ENCODE data around the gene AGMAT. TPM values are rescaled to one million over a fixed set of nuclear protein-coding genes. Genes with fewer than 3 reads are reported as not detected.

The AGMAT gene
- total and polyA plus RNA-seq, 2 of the 13 experiments (the other 11 are each of a cell fraction or from before 2014, with no cell fraction given) = 59.1 to 174 TPM

DNA sequence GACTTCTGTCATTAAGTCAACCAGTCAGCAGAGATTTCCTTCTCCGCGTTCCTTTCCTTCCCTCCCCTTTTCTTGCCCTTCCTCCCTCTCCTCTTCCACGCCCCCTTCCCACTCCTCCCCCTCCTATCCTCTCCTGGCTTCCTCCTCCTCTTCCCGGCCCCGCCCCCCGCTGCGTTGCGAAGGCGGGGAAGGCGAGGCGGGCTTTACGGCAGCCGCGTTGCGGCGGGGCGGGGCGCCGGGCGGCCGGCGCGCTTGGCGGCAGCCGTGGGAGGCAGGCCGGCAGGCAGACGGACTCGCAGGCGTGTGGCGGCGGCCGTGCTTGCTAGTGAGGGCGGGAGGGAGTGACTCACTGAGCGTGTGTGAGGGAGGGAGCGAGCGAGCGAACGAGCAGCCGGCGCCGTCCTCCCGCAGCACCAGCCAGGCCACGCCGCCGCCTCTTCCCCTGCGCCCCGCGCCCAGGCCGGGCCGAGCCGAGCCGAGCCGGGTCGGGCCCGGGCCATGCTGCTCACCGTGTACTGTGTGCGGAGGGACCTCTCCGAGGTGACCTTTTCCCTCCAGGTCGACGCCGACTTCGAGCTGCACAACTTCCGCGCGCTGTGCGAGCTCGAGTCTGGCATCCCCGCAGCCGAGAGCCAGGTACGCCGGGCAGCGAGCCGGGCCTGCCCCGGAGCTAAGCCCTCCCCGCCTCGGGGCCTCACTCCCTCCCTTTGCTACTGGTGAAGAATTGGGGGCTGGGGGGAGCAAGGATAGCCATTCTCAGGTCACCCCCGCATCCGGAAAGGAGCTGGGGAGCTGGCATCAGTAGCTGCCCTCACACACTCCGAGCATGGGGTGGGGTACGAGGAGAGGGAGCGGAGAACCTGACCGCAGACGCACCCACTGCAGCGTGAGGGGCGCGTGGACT, 32.6 kb upstream of the AGMAT start, which contains the start of gene DDI2 (continued):
- TF ChIP-seq ZSCAN20 (CRISPR knock-in tag; IDR thresholded peaks at IDR 0.05; ENCODE audit: borderline replicate concordance) (peak; percentile 58; the same call in 1 of the 2 replicates), ZNF234 (CRISPR knock-in tag; conservative IDR thresholded peaks at IDR 0.05) (no peak), SP5 (CRISPR knock-in tag; IDR thresholded peaks at IDR 0.05; ENCODE audit: borderline replicate concordance, low read depth) (peak; percentile 69), ZKSCAN1 (IDR thresholded peaks at IDR 0.05; ENCODE audit: low read length) (no peak), NCOR1 (IDR thresholded peaks at IDR 0.05; ENCODE audit: borderline replicate concordance, low read length) (no peak; the same call in 1 of the 2 replicates), NR1H2 (CRISPR knock-in tag; IDR thresholded peaks at IDR 0.05; ENCODE audit: borderline replicate concordance, low read depth) (no peak), ZNF879 (CRISPR knock-in tag; IDR thresholded peaks at IDR 0.05) (no peak), ASH2L (IDR thresholded peaks at IDR 0.05; ENCODE audit: insufficient read length, low read depth, low read length) (peak; percentile 63), NR2F6 (IDR thresholded peaks at IDR 0.05) (no peak), NR2F6 (CRISPR knock-in tag; IDR thresholded peaks at IDR 0.05) (no peak), ESRRA (CRISPR knock-in tag; IDR thresholded peaks at IDR 0.05; ENCODE audit: low read depth) (0 out of 2 replicates have a peak, but pooled peaks have one; percentile 49), ZNF816 (CRISPR knock-in tag; IDR thresholded peaks at IDR 0.05; ENCODE audit: borderline replicate concordance) (no peak), MED1 (CRISPR knock-in tag; IDR thresholded peaks at IDR 0.05) (peak; percentile 57), CEBPG (CRISPR knock-in tag; IDR thresholded peaks at IDR 0.05) (no peak), ATF7 (IDR thresholded peaks at IDR 0.05) (no peak), ATF7 (CRISPR knock-in tag; IDR thresholded peaks at IDR 0.05) (no peak), HMG20A (CRISPR knock-in tag; IDR thresholded peaks at IDR 0.05; ENCODE audit: borderline replicate concordance) (no peak), ZNF510 (CRISPR knock-in tag; IDR thresholded peaks at IDR 0.05; ENCODE audit: low read depth) (no peak), HOXA3 (CRISPR knock-in tag; IDR thresholded peaks at IDR 0.05) (peak; percentile 76), SPEN (CRISPR knock-in tag; IDR thresholded peaks at IDR 0.05; ENCODE audit: low read depth) (peak; percentile 84)
- TF ChIP-seq, protein P1, sequence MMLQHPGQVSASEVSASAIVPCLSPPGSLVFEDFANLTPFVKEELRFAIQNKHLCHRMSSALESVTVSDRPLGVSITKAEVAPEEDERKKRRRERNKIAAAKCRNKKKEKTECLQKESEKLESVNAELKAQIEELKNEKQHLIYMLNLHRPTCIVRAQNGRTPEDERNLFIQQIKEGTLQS (CRISPR knock-in tag; IDR thresholded peaks at IDR 0.05) = peak; percentile 49; the same call in 1 of the 2 replicates
- TF ChIP-seq, protein P2, sequence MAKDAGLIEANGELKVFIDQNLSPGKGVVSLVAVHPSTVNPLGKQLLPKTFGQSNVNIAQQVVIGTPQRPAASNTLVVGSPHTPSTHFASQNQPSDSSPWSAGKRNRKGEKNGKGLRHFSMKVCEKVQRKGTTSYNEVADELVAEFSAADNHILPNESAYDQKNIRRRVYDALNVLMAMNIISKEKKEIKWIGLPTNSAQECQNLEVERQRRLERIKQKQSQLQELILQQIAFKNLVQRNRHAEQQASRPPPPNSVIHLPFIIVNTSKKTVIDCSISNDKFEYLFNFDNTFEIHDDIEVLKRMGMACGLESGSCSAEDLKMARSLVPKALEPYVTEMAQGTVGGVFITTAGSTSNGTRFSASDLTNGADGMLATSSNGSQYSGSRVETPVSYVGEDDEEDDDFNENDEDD (CRISPR knock-in tag; IDR thresholded peaks at IDR 0.05; ENCODE audit: borderline replicate concordance) = peak; percentile 74; the same call in 1 of the 2 replicates
- TF ChIP-seq, protein P3, sequence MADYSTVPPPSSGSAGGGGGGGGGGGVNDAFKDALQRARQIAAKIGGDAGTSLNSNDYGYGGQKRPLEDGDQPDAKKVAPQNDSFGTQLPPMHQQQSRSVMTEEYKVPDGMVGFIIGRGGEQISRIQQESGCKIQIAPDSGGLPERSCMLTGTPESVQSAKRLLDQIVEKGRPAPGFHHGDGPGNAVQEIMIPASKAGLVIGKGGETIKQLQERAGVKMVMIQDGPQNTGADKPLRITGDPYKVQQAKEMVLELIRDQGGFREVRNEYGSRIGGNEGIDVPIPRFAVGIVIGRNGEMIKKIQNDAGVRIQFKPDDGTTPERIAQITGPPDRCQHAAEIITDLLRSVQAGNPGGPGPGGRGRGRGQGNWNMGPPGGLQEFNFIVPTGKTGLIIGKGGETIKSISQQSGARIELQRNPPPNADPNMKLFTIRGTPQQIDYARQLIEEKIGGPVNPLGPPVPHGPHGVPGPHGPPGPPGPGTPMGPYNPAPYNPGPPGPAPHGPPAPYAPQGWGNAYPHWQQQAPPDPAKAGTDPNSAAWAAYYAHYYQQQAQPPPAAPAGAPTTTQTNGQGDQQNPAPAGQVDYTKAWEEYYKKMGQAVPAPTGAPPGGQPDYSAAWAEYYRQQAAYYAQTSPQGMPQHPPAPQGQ (CRISPR knock-in tag; IDR thresholded peaks at IDR 0.05; ENCODE audit: borderline replicate concordance) = no peak
- TF ChIP-seq, protein P4, sequence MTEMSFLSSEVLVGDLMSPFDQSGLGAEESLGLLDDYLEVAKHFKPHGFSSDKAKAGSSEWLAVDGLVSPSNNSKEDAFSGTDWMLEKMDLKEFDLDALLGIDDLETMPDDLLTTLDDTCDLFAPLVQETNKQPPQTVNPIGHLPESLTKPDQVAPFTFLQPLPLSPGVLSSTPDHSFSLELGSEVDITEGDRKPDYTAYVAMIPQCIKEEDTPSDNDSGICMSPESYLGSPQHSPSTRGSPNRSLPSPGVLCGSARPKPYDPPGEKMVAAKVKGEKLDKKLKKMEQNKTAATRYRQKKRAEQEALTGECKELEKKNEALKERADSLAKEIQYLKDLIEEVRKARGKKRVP (CRISPR knock-in tag; IDR thresholded peaks at IDR 0.05) = no peak
- TF ChIP-seq, protein P5, sequence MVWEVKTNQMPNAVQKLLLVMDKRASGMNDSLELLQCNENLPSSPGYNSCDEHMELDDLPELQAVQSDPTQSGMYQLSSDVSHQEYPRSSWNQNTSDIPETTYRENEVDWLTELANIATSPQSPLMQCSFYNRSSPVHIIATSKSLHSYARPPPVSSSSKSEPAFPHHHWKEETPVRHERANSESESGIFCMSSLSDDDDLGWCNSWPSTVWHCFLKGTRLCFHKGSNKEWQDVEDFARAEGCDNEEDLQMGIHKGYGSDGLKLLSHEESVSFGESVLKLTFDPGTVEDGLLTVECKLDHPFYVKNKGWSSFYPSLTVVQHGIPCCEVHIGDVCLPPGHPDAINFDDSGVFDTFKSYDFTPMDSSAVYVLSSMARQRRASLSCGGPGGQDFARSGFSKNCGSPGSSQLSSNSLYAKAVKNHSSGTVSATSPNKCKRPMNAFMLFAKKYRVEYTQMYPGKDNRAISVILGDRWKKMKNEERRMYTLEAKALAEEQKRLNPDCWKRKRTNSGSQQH (CRISPR knock-in tag; IDR thresholded peaks at IDR 0.05; ENCODE audit: low read depth) = 0 out of 2 replicates have a peak, but pooled peaks have one; percentile 19
